ENCODE measurements around the gene TOMM34.
A peak's percentile ranks its signal among the peaks of the same experiment; 100 is the strongest.

The TOMM34 gene

DNA sequence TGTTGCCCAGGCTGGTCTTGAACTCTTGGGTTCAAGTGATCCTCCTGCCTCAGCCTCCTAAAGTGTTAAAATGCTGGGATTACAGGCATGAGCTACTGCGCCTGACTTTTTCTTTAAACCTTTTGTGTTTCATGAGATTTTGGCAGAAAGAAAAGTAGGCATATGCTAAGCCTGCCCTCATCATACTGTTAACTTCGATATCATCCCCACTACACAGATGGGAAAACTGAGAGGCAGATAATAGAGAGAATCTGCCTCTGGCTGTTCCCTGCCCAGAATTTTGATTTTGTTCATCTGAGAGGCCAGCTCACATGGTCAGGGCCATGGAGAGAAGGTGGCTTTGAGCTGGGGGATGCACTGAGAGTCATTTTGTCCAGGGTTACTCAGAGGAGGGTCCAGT is 42.8 kb downstream of the TOMM34 start:
- Histone ChIP-seq H3K4me1 (ENCODE audit: control insufficient read depth, insufficient read depth, low read length, poor library complexity, severe bottlenecking) (no peaks in the 10 kb centered on the region), H3K4me3 (ENCODE audit: insufficient read depth, low read depth, low read length, poor library complexity, severe bottlenecking) (no peak overlapping the region), H3K27me3 (replicated peaks; ENCODE audit: control insufficient read depth, insufficient read depth, low read length, poor library complexity, severe bottlenecking) (no peaks in the 10 kb centered on the region), H3K36me3 (ENCODE audit: control insufficient read depth, insufficient read depth, low read length) (no peaks in the 10 kb centered on the region), H3K9me3 (ENCODE audit: control insufficient read depth, low read length) (no peaks in the 10 kb centered on the region), H3K27ac (ENCODE audit: insufficient read depth, low read length, poor library complexity, severe bottlenecking) (no peak overlapping the region)
- DNase-seq: no peak

DNA sequence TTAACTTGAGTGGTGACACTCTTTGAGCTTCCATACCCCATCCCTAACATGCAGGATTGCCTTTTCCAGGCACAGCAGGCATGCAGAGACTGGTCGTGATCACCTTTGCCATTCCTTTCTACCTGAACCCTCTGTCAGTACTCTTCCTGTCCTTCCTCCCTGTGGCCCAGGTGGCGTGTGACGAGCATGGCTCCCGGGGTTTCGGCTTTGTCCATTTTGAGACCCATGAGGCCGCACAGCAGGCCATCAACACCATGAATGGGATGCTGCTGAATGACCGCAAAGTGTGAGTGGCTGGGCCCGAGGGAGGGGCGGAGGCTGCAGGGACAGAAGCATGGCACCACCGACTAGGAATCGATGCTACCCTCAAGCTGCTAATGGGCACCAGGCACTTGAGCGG is 43.6 kb downstream of the TOMM34 start:
- DNase-seq: no peak
- Histone ChIP-seq H3K27me3 (replicated peaks; ENCODE audit: control insufficient read depth, insufficient read depth, low read length, poor library complexity, severe bottlenecking) (no peaks in the 10 kb centered on the region), H3K9me3 (ENCODE audit: control insufficient read depth, low read length) (no peaks in the 10 kb centered on the region), H3K27ac (ENCODE audit: insufficient read depth, low read length, poor library complexity, severe bottlenecking) (no peak overlapping the region), H3K4me1 (ENCODE audit: control insufficient read depth, insufficient read depth, low read length, poor library complexity, severe bottlenecking) (no peaks in the 10 kb centered on the region), H3K4me3 (ENCODE audit: insufficient read depth, low read depth, low read length, poor library complexity, severe bottlenecking) (no peak overlapping the region), H3K36me3 (ENCODE audit: control insufficient read depth, insufficient read depth, low read length) (no peaks in the 10 kb centered on the region)

DNA sequence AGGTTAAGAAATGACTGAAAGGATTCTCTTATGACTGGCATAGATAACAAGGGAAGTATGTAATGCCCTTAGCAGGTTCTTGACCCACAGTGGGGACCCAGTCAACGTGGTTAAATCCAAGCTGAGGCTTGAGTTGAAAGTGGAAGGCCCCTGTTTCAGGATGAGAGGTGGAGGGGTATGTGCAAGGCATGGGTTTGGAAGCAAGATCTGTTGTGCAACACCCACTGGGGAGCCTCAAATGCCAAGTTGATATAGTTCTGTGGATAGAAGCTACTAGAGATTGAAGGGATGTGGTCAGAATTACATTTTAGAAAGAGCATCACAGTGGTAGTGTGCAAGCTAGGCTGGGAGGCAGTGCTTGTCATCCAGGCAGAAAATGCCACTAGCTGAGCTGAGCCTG is 45.3 kb downstream of the TOMM34 start:
- H3K27ac ChIP-seq (ENCODE audit: insufficient read depth, low read length, poor library complexity, severe bottlenecking): no peak overlapping the region
- no peak for DNase-seq
- peaks cover 4% of the 10 kb centered on the region for H3K4me1 ChIP-seq (ENCODE audit: control insufficient read depth, insufficient read depth, low read length, poor library complexity, severe bottlenecking)
- no peak overlapping the region for H3K4me3 ChIP-seq (ENCODE audit: insufficient read depth, low read depth, low read length, poor library complexity, severe bottlenecking)
- no peaks in the 10 kb centered on the region for H3K9me3 ChIP-seq (ENCODE audit: control insufficient read depth, low read length)
- H3K36me3 ChIP-seq (ENCODE audit: control insufficient read depth, insufficient read depth, low read length): no peaks in the 10 kb centered on the region
- no peaks in the 10 kb centered on the region for H3K27me3 ChIP-seq (replicated peaks; ENCODE audit: control insufficient read depth, insufficient read depth, low read length, poor library complexity, severe bottlenecking)

DNA sequence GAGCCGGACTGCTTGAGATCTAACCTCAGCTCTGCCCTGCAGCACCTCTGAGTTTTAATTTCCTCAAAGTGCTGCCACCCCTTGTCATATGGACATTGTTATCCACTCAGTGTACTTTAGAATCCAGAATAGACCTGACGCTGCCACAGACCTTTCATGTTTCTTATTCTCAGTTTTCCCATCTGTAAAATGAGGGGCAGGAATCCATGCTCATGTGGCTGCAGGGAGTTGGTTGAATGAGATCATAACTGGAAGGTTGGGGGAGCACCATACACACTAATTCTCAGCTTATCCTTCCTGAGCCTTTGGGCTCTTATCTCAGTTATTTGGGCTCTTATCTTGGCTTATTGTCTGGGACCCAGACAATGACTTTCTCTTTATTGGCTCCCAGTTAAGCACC is 48.0 kb downstream of the TOMM34 start:
- H3K36me3 ChIP-seq (ENCODE audit: control insufficient read depth, insufficient read depth, low read length): peaks cover 4% of the 10 kb centered on the region

DNA sequence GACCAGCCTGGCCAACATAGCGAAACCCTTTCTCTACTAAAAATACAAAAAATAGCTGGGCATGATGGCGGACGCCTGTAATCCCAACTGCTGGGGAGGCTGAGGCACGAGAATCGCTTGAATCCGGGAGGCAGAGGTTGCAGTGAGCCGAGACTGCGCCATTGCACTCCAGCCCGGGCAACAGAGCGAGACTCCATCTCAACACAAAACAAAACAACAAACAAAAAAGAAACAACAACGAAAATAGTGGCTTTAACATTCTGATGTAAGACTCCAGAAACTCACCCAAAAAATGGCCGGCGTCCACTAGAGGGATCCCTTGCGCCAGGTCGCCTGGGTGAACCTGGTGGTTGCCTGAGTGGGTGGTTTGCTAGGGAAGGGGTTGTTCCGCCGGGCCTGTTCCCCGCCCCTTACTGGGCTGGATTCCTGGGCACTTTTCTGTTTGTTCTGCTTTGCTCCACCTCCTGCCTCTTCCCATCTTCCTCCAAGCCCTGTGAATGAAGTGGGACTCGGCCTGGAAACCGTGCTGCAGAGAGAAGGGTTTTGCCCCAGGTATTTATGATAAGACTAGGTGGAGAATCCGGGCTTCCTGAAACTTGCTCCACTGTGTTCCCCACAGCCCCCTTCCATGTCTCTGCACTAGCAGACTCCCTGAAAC is 48.8 kb downstream of the TOMM34 start:
- no peaks in the 10 kb centered on the region for H3K9me3 ChIP-seq (ENCODE audit: control insufficient read depth, low read length)
- H3K4me1 ChIP-seq (ENCODE audit: control insufficient read depth, insufficient read depth, low read length, poor library complexity, severe bottlenecking): peaks cover 10% of the 10 kb centered on the region
- DNase-seq: peak in 2 of 3 donors; percentile 7 to 18
- H3K4me3 ChIP-seq (ENCODE audit: insufficient read depth, low read depth, low read length, poor library complexity, severe bottlenecking): no peak overlapping the region
- peaks cover 12% of the 10 kb centered on the region for H3K36me3 ChIP-seq (ENCODE audit: control insufficient read depth, insufficient read depth, low read length)
- H3K27me3 ChIP-seq (replicated peaks; ENCODE audit: control insufficient read depth, insufficient read depth, low read length, poor library complexity, severe bottlenecking): no peaks in the 10 kb centered on the region
- H3K27ac ChIP-seq (ENCODE audit: insufficient read depth, low read length, poor library complexity, severe bottlenecking): no peak overlapping the region

More for the DNA sequence above, 48.0 kb downstream of the TOMM34 start:
- Histone ChIP-seq H3K27me3 (replicated peaks; ENCODE audit: control insufficient read depth, insufficient read depth, low read length, poor library complexity, severe bottlenecking) (no peaks in the 10 kb centered on the region), H3K9me3 (ENCODE audit: control insufficient read depth, low read length) (no peaks in the 10 kb centered on the region), H3K27ac (ENCODE audit: insufficient read depth, low read length, poor library complexity, severe bottlenecking) (no peak overlapping the region), H3K4me1 (ENCODE audit: control insufficient read depth, insufficient read depth, low read length, poor library complexity, severe bottlenecking) (peaks cover 10% of the 10 kb centered on the region), H3K4me3 (ENCODE audit: insufficient read depth, low read depth, low read length, poor library complexity, severe bottlenecking) (no peak overlapping the region)
- no peak for DNase-seq

DNA sequence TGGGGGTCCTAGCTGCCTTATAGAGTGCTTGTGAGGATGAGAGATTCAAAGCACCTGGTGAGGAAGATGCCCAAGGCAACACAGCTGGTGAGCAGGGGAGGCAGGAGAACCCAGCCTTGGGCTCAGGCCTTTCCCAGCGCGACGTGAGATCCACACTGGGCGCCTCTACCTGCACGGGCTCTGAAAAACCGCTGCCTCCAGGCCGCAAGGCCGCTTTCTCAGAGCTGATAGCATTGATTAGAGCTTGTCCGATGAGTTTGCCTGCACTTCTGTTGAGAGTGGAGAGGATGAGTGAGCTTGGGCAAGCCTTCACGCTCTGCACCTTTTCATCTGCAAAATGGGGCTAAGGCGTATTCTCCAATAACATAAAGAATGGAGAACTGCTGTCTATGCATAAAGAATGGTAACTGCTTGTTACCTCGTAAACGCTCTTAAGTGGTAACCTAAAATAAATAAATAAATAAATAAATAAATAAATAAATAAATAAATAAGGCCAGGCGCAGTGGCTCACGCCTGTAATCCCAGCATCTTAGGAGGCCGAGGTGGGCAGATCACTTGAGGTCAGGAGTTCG is 49.4 kb downstream of the TOMM34 start:
- Histone ChIP-seq H3K27ac (ENCODE audit: insufficient read depth, low read length, poor library complexity, severe bottlenecking) (no peak overlapping the region), H3K4me3 (ENCODE audit: insufficient read depth, low read depth, low read length, poor library complexity, severe bottlenecking) (peak overlapping the region; percentile 65), H3K36me3 (ENCODE audit: control insufficient read depth, insufficient read depth, low read length) (peaks cover 17% of the 10 kb centered on the region), H3K27me3 (replicated peaks; ENCODE audit: control insufficient read depth, insufficient read depth, low read length, poor library complexity, severe bottlenecking) (no peaks in the 10 kb centered on the region), H3K4me1 (ENCODE audit: control insufficient read depth, insufficient read depth, low read length, poor library complexity, severe bottlenecking) (peaks cover 10% of the 10 kb centered on the region), H3K9me3 (ENCODE audit: control insufficient read depth, low read length) (no peaks in the 10 kb centered on the region)
- DNase-seq: no peak

DNA sequence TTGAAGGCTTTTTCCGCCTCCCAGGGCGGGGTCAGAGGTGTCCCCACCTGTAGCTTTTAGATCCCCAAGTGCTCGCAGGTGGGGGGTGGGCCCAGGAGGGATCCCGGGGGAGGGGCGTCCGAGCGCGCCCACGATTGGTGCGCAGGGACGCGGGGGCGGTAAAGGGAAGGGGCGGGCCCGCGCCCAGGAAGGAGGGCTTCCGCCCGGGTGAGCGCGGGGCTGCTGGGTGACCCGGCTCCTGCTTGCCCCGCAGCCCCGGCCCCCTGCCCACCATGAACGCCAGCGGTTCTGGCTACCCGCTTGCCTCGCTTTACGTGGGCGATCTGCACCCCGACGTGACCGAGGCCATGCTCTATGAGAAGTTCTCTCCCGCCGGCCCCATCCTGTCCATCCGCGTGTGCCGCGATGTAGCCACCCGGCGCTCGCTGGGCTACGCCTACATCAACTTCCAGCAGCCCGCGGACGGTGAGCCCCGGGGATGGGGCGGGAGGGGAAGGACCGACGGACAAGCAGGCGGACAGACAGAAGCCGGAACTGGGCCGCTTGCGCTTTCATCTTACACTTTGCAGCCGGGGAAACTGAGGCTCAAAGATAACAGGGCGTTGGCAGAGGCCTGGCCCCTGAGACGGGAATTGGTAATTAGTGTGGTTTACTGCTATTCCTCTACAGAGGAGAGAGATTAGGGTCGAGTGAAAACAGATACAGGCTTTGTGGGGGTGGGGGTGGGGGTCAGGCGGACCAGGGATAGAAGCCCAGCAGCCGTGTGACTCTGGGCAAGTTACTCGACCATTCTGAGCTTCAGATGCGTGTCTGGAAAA is 50.1 kb downstream of the TOMM34 start, which contains the start of gene PABPC1L:
Gene PABPC1L, plus strand, starts transcription at position 189 of the 818 bp plus-strand sequence. Its CDS starts 84 bp downstream, at position 273.
- H3K27me3 ChIP-seq (replicated peaks; ENCODE audit: control insufficient read depth, insufficient read depth, low read length, poor library complexity, severe bottlenecking): no peaks in the 10 kb centered on the region
- H3K4me1 ChIP-seq (ENCODE audit: control insufficient read depth, insufficient read depth, low read length, poor library complexity, severe bottlenecking): peaks cover 10% of the 10 kb centered on the region
- peak within 1 kb of the TSS; percentile 65 for H3K4me3 ChIP-seq (ENCODE audit: insufficient read depth, low read depth, low read length, poor library complexity, severe bottlenecking)
- peak; percentile 53 to 73 (median 67) for DNase-seq
- peak within 1 kb of the TSS; percentile 6 for H3K27ac ChIP-seq (ENCODE audit: insufficient read depth, low read length, poor library complexity, severe bottlenecking)
- H3K36me3 ChIP-seq (ENCODE audit: control insufficient read depth, insufficient read depth, low read length): peaks cover 24% of the 10 kb centered on the region
- H3K9me3 ChIP-seq (ENCODE audit: control insufficient read depth, low read length): no peaks in the 10 kb centered on the region

DNA sequence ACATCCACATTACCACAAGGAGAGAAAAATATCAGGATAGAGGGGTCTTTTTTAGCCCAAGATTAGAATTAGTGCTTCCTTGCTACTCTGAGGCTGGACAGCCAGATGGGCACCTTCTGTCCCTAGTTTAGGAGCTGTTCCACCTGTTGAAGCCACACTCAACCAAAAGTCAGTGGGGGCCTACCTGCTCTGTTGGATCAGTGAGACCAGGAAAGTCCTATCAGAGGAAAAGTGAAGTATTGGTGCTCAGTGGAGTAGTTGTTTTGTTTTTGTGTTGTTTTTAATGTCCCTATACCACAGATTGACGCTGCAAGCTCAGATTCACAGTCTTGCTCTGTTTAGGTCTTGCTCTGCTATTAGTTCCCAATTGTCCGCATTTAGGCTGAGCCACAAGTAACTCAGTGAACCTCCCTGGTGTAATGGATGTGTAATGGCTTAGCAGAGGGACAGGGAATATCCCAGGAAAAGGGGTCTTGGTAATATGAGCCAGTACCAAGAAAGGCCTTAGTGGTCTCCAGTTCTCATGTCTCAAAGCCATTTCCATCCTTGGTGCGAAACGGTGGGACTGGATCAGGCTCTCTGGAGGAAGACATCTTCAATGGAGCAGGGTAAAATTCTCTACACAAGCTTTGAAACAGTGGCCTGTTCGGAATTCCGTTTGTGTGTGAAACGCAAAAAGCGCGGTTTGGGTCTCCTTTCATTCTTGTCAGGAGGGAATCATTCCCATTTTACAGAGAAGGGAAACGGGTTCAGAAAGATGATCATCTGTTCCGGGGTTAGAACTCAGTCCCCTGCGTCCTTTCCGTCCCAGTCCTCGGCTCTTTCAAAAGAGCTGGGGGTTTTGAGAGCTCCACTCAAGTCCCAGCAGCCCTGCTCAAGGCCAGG is 51.0 kb downstream of the TOMM34 start:
- no peaks in the 10 kb centered on the region for H3K9me3 ChIP-seq (ENCODE audit: control insufficient read depth, low read length)
- no peaks in the 10 kb centered on the region for H3K27me3 ChIP-seq (replicated peaks; ENCODE audit: control insufficient read depth, insufficient read depth, low read length, poor library complexity, severe bottlenecking)
- H3K4me1 ChIP-seq (ENCODE audit: control insufficient read depth, insufficient read depth, low read length, poor library complexity, severe bottlenecking): peaks cover 10% of the 10 kb centered on the region
- DNase-seq: no peak
- no peak overlapping the region for H3K27ac ChIP-seq (ENCODE audit: insufficient read depth, low read length, poor library complexity, severe bottlenecking)
- peaks cover 33% of the 10 kb centered on the region for H3K36me3 ChIP-seq (ENCODE audit: control insufficient read depth, insufficient read depth, low read length)
- peak overlapping the region; percentile 65 for H3K4me3 ChIP-seq (ENCODE audit: insufficient read depth, low read depth, low read length, poor library complexity, severe bottlenecking)

DNA sequence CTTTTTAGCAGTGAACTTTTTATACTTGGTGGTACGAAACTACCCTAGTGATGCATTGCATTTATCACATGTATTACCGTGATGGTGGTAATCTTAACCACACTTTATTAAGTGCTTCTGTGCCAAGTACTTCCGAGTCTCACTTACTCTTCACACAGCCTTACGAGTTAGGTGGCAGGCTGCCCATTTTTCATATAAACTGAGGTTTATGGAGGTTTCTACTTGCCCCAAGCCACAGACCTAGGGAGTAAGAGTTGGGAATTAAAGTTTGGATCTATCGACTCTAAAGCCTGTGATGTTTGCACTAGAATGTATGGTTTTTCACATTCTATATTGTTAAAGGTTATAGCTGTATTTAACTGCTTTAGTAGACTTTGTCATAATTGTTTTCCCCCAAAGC is 55.8 kb downstream of the TOMM34 start:
- DNase-seq: no peak
- Histone ChIP-seq H3K27me3 (replicated peaks; ENCODE audit: control insufficient read depth, insufficient read depth, low read length, poor library complexity, severe bottlenecking) (no peaks in the 10 kb centered on the region), H3K36me3 (ENCODE audit: control insufficient read depth, insufficient read depth, low read length) (peaks cover 66% of the 10 kb centered on the region), H3K4me1 (ENCODE audit: control insufficient read depth, insufficient read depth, low read length, poor library complexity, severe bottlenecking) (peaks cover 3% of the 10 kb centered on the region), H3K9me3 (ENCODE audit: control insufficient read depth, low read length) (no peaks in the 10 kb centered on the region), H3K4me3 (ENCODE audit: insufficient read depth, low read depth, low read length, poor library complexity, severe bottlenecking) (no peak overlapping the region), H3K27ac (ENCODE audit: insufficient read depth, low read length, poor library complexity, severe bottlenecking) (no peak overlapping the region)

Data from effector memory CD4-positive, alpha-beta T cell (primary cell).